Activated T-helper 1 cell treated with anti-CD3 and anti-CD28 coated beads, Interleukin-12 subunit alpha, Interleukin-12 subunit beta, Interleukin-2, Interleukin-4 antibody, amounts not matched to agents 30 ng/mL and 10 ng/mL and 1 ng/mL, durations not matched to agents 14 hours and 24 hours and 36 hours (primary cell): ENCODE data around the gene ZFP3. TPM values are rescaled to one million over a fixed set of nuclear protein-coding genes. Genes with fewer than 3 reads are reported as not detected.
"Not testable (repeated sequence)": the region's sequence is repeated elsewhere in the genome, so short reads cannot be mapped to it uniquely, and the experiment has no call there.

Source experiments
- DNase-seq: peaks from one replicate; pipeline ENCODE4 v3.0.0; 2021; ENCODE audit warnings: low spot score
- H3K27ac Mint-ChIP-seq: one replicate; pipeline ENCODE4 v1.8.0; 2021; ENCODE audit warnings: mild to moderate bottlenecking, mixed read lengths
- H3K27me3 Mint-ChIP-seq: one replicate; pipeline ENCODE4 v1.8.0; 2022; ENCODE audit warnings: mild to moderate bottlenecking, moderate library complexity, mixed read lengths; ENCODE audit not compliant: insufficient read depth
- H3K36me3 Mint-ChIP-seq: one replicate; pipeline ENCODE4 v1.8.0; 2021; ENCODE audit warnings: low read depth, mixed read lengths
- H3K4me1 Mint-ChIP-seq: one replicate; pipeline ENCODE4 v1.8.0; 2021; ENCODE audit warnings: low read depth, mixed read lengths
- H3K4me3 Mint-ChIP-seq: one replicate; pipeline ENCODE4 v1.8.0; 2021; ENCODE audit warnings: mild to moderate bottlenecking, moderate library complexity, mixed read lengths
- H3K9me3 Mint-ChIP-seq: one replicate; pipeline ENCODE4 v1.8.0; 2021; ENCODE audit warnings: mixed read lengths
- intact Hi-C: fragments of 100-400 bp; cut with micrococcal nuclease; formaldehyde crosslinking; loops from one replicate; pipeline ENCODE4 v1.15.1; 2024
- total RNA-seq: library from RNA; stranded (reverse); gene quantifications from 2 replicates; pipeline ENCODE4 v1.2.3, GENCODE V29; 2022

ZFP3 gene
- total RNA-seq, 1 donor from 2014 or later = 2.0 TPM

GRCh38 chr17:5131146-5131715, 53.0 kb downstream of the ZFP3 start:
- Mint-ChIP-seq H3K27me3 (peaks cover 2% of the 10 kb centered on the region), H3K36me3 (no peaks in the 10 kb centered on the region), H3K27ac (no peak overlapping the region), H3K4me1 (no peaks in the 10 kb centered on the region), H3K4me3 (no peak overlapping the region), H3K9me3 (no peaks in the 10 kb centered on the region)
- intact Hi-C loops = no loop called here
- DNase-seq = no peak

GRCh38 chr17:5131799-5132502, 53.7 kb downstream of the ZFP3 start:
- DNase-seq, H3K4me1 Mint-ChIP-seq, H3K27me3 Mint-ChIP-seq, H3K36me3 Mint-ChIP-seq, H3K4me3 Mint-ChIP-seq, intact Hi-C loops, H3K9me3 Mint-ChIP-seq, H3K27ac Mint-ChIP-seq: not testable (repeated sequence)

GRCh38 chr17:5132503-5133225, 54.4 kb downstream of the ZFP3 start:
- H3K27ac Mint-ChIP-seq, H3K36me3 Mint-ChIP-seq, DNase-seq, H3K4me3 Mint-ChIP-seq, H3K27me3 Mint-ChIP-seq, H3K9me3 Mint-ChIP-seq, intact Hi-C loops, H3K4me1 Mint-ChIP-seq: not testable (repeated sequence)

GRCh38 chr17:5133311-5133710, 55.0 kb downstream of the ZFP3 start:
- Mint-ChIP-seq H3K4me3 (no peak overlapping the region), H3K36me3 (no peaks in the 10 kb centered on the region), H3K4me1 (no peaks in the 10 kb centered on the region), H3K27ac (no peak overlapping the region), H3K27me3 (peaks cover 2% of the 10 kb centered on the region), H3K9me3 (no peaks in the 10 kb centered on the region)
- intact Hi-C loops = no loop called here
- no peak for DNase-seq

- H3K27me3 Mint-ChIP-seq, DNase-seq, H3K27ac Mint-ChIP-seq, H3K9me3 Mint-ChIP-seq, H3K4me3 Mint-ChIP-seq, H3K4me1 Mint-ChIP-seq, H3K36me3 Mint-ChIP-seq, intact Hi-C loops: not testable (repeated sequence)
Measured at GRCh38 chr17:5133961-5134360, 55.7 kb downstream of the ZFP3 start.

GRCh38 chr17:5134571-5134970, 56.3 kb downstream of the ZFP3 start:
- H3K36me3 Mint-ChIP-seq, DNase-seq, H3K4me3 Mint-ChIP-seq, H3K27ac Mint-ChIP-seq, H3K9me3 Mint-ChIP-seq, H3K27me3 Mint-ChIP-seq, intact Hi-C loops, H3K4me1 Mint-ChIP-seq: not testable (repeated sequence)

- H3K9me3 Mint-ChIP-seq, H3K27ac Mint-ChIP-seq, intact Hi-C loops, H3K4me3 Mint-ChIP-seq, H3K4me1 Mint-ChIP-seq, H3K27me3 Mint-ChIP-seq, DNase-seq, H3K36me3 Mint-ChIP-seq: not testable (repeated sequence)
Measured at GRCh38 chr17:5135131-5135712, 57.0 kb downstream of the ZFP3 start.

GRCh38 chr17:5135726-5136579, 57.7 kb downstream of the ZFP3 start:
- no peaks in the 10 kb centered on the region for H3K4me1 Mint-ChIP-seq
- intact Hi-C loops = no loop called here
- no peak overlapping the region for H3K27ac Mint-ChIP-seq
- DNase-seq = no peak
- no peak overlapping the region for H3K4me3 Mint-ChIP-seq
- H3K27me3 Mint-ChIP-seq = peaks cover 2% of the 10 kb centered on the region
- H3K9me3 Mint-ChIP-seq = no peaks in the 10 kb centered on the region
- no peaks in the 10 kb centered on the region for H3K36me3 Mint-ChIP-seq

- H3K4me3 Mint-ChIP-seq, DNase-seq, H3K27ac Mint-ChIP-seq, intact Hi-C loops, H3K4me1 Mint-ChIP-seq, H3K36me3 Mint-ChIP-seq, H3K27me3 Mint-ChIP-seq, H3K9me3 Mint-ChIP-seq: not testable (repeated sequence)
Measured at GRCh38 chr17:5136580-5137412, 58.5 kb downstream of the ZFP3 start.

- intact Hi-C loops, H3K4me1 Mint-ChIP-seq, H3K27me3 Mint-ChIP-seq, H3K36me3 Mint-ChIP-seq, DNase-seq, H3K4me3 Mint-ChIP-seq, H3K27ac Mint-ChIP-seq, H3K9me3 Mint-ChIP-seq: not testable (repeated sequence)
Measured at GRCh38 chr17:5137511-5138197, 59.4 kb downstream of the ZFP3 start.

GRCh38 chr17:5138198-5138544, 59.9 kb downstream of the ZFP3 start:
- H3K4me1 Mint-ChIP-seq, intact Hi-C loops, H3K9me3 Mint-ChIP-seq, H3K4me3 Mint-ChIP-seq, H3K27ac Mint-ChIP-seq, DNase-seq, H3K36me3 Mint-ChIP-seq, H3K27me3 Mint-ChIP-seq: not testable (repeated sequence)
